ENCODE results near the gene MYL6B.

MYL6B gene

DNA sequence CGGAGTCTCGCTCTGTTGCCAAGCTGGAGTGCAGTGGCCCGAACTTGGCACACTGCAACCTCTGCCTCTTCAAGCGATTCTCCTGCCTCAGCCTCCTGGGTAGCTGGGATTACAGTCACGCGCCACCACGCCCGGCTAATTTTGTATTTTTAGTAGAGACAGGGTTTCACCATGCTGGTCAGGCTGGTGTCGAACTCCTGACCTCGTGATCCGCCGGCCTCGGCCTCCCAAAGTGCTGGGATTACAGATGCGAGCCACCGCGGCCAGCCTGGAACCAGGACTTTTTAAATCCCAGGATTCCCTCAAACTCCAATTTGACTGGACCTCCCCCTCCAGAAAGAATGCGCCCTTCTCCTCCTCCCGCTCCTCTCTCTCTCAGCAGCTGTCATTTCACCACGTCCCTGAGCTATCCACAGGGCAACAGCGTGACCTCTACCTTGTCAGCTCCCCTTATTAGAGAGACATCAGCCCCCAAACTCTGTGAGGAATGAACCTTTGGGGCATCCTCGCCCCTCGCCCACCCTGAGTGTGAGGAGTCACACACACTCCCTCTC, 22.4 kb upstream of the MYL6B start:
- H3K27me3 ChIP-seq = no peaks in the 10 kb centered on the region
- H3K36me3 ChIP-seq = peaks cover 19% of the 10 kb centered on the region
- H3K9me3 ChIP-seq = no peaks in the 10 kb centered on the region
- H3K4me3 ChIP-seq (ENCODE audit: low read depth in 1 of 2, low read length in 1 of 2) = peak overlapping the region in 1 of 2 experiments; percentile 73
- peaks cover 57 to 62% of the 10 kb centered on the region in 2 experiments for H3K4me1 ChIP-seq (ENCODE audit: control insufficient read depth in 1 of 2, insufficient read depth in 1 of 2, low read depth in 1 of 2, low read length in 1 of 2)
- H3K27ac ChIP-seq = peak overlapping the region; percentile 89
- TF ChIP-seq, protein P1, sequence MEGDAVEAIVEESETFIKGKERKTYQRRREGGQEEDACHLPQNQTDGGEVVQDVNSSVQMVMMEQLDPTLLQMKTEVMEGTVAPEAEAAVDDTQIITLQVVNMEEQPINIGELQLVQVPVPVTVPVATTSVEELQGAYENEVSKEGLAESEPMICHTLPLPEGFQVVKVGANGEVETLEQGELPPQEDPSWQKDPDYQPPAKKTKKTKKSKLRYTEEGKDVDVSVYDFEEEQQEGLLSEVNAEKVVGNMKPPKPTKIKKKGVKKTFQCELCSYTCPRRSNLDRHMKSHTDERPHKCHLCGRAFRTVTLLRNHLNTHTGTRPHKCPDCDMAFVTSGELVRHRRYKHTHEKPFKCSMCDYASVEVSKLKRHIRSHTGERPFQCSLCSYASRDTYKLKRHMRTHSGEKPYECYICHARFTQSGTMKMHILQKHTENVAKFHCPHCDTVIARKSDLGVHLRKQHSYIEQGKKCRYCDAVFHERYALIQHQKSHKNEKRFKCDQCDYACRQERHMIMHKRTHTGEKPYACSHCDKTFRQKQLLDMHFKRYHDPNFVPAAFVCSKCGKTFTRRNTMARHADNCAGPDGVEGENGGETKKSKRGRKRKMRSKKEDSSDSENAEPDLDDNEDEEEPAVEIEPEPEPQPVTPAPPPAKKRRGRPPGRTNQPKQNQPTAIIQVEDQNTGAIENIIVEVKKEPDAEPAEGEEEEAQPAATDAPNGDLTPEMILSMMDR (IDR thresholded peaks at IDR 0.05) = no peak

DNA sequence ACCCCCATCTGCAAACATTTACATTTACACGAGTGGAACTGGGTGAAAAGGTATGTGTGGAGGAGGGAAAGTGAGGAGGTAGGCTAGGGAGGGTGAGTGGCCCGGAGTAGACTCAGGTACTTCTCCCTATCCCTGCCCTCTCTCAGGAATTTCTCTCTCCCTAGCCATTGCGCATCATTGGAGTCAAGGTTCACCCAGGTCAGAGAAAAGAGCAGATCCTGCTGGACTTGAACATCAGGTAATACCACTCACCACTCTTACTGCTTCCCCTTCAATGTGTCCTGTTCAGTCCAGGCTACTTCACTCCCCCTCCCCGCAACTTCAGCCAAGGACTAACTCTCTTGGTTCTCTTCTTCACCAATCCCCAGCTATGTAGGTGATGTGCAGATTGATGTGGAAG, 21.5 kb upstream of the MYL6B start:
- Histone ChIP-seq H3K9me3 (no peaks in the 10 kb centered on the region), H3K36me3 (peaks cover 19% of the 10 kb centered on the region), H3K27ac (peak overlapping the region; percentile 89), H3K27me3 (no peaks in the 10 kb centered on the region), H3K4me3 (ENCODE audit: low read depth in 1 of 2, low read length in 1 of 2) (no peak overlapping the region), H3K4me1 (ENCODE audit: control insufficient read depth in 1 of 2, insufficient read depth in 1 of 2, low read depth in 1 of 2, low read length in 1 of 2) (peaks cover 48 to 55% of the 10 kb centered on the region in 2 experiments)
- TF ChIP-seq, protein P1 (IDR thresholded peaks at IDR 0.05) = no peak

DNA sequence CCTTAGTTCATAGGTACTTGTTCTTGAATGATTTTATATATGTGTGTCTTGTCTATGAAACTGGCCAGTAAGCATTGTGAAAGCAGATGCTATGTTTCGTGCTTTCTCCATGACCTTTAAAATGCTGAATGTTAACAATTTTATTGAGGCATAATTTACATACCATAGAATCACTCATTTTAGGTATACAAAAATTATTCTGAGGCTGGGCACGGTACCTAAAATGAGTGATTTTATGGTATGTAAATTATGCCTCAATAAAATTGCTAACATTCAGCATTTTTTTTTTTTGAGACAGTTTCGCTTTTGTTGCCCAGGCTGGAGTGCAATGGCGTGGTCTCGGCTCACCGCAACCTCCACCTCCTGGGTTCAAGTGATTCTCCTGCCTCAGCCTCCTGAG, 17.5 kb upstream of the MYL6B start:
- peaks cover 39% of the 10 kb centered on the region for H3K36me3 ChIP-seq
- TF ChIP-seq, protein P1 (IDR thresholded peaks at IDR 0.05) = no peak
- H3K9me3 ChIP-seq = no peaks in the 10 kb centered on the region
- H3K27me3 ChIP-seq = no peaks in the 10 kb centered on the region
- H3K4me3 ChIP-seq (ENCODE audit: low read depth in 1 of 2, low read length in 1 of 2) = no peak overlapping the region
- no peak overlapping the region for H3K27ac ChIP-seq
- H3K4me1 ChIP-seq (ENCODE audit: control insufficient read depth in 1 of 2, insufficient read depth in 1 of 2, low read depth in 1 of 2, low read length in 1 of 2) = peaks cover 10 to 16% of the 10 kb centered on the region in 2 experiments

DNA sequence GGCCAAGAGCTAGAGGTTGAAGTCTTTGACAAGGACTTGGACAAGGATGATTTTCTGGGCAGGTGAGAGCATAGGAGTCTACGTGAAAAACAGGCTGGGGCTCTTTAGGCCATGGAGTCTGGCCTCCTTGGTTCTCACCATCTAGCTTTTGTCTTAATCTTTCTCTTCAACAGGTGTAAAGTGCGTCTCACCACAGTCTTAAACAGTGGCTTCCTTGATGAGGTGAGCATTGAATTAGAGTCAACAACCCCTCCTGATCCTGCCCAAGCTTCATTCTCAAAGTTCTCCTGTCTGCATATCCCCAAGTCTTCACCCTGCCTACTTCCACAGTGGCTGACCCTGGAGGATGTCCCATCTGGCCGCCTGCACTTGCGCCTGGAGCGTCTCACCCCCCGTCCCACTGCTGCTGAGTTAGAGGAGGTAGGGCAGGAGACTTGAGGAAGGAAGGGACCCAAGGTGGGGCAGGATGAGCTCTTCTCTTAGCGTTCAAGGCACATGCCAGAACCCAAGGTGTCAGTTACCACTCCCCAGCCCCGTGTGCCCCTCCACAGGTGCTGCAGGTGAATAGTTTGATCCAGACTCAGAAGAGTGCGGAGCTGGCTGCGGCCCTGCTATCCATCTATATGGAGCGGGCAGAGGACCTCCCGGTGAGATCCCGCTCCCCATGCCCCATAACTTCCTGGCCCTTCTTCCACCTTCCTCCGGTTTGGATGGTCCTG, 14.4 kb upstream of the MYL6B start:
- TF ChIP-seq, protein P1 (IDR thresholded peaks at IDR 0.05) = no peak
- H3K27ac ChIP-seq = no peak overlapping the region
- H3K27me3 ChIP-seq = no peaks in the 10 kb centered on the region
- peaks cover 25 to 33% of the 10 kb centered on the region in 2 experiments for H3K4me1 ChIP-seq (ENCODE audit: control insufficient read depth in 1 of 2, insufficient read depth in 1 of 2, low read depth in 1 of 2, low read length in 1 of 2)
- peaks cover 25% of the 10 kb centered on the region for H3K36me3 ChIP-seq
- no peaks in the 10 kb centered on the region for H3K9me3 ChIP-seq
- no peak overlapping the region for H3K4me3 ChIP-seq (ENCODE audit: low read depth in 1 of 2, low read length in 1 of 2)

DNA sequence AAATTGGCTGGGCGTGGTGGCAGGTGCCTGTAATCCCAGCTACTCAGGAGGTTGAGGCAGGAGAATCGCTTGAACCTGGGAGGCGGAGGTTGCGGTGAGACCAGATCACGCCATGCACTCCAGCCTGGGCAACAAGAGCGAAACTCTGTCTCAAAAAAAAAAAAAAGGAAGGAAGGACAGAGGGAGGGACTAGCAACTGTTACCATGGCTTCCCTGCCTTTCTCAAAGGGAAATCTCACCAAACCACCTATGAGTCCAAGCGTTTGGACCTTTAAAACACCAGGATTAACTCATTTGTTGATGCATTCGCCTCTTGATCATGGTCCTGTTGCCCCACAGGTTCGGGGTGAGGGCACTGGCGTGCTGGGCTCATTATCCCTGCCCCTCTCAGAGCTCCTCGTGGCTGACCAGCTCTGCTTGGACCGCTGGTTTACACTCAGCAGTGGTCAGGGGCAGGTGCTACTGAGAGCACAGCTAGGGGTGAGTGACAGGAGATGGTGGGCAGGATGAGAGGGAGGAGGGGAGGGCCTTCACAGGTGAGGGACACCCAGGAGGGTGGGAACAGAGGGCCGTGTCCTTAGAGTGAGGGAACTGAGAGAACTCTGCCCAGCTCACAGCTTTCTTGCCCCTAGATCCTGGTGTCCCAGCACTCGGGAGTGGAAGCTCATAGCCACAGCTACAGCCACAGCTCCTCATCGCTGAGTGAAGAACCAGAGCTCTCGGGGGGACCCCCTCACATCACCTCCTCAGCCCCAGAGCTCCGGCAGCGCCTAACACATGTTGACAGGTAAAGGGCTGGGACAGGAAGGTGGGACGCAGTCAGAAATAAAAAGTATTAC, 10.2 kb upstream of the MYL6B start:
- H3K4me1 ChIP-seq (ENCODE audit: control insufficient read depth in 1 of 2, insufficient read depth in 1 of 2, low read depth in 1 of 2, low read length in 1 of 2) = peaks cover 28 to 39% of the 10 kb centered on the region in 2 experiments
- TF ChIP-seq, protein P1 (IDR thresholded peaks at IDR 0.05) = no peak

More for the DNA sequence above, 10.2 kb upstream of the MYL6B start:
- Histone ChIP-seq H3K4me3 (ENCODE audit: low read depth in 1 of 2, low read length in 1 of 2) (peak overlapping the region; percentile 17 to 39), H3K27ac (peak overlapping the region; percentile 87), H3K27me3 (no peaks in the 10 kb centered on the region), H3K9me3 (no peaks in the 10 kb centered on the region), H3K36me3 (peaks cover 14% of the 10 kb centered on the region)

Measured in neutrophil (primary cell).